NCI-H2081 treated with DMSO at 0.1 percent for 48 hours (cell line): ENCODE measurements around the gene HOXA4.

Experiments used
- DNase-seq: peaks from one replicate; lab custom pipeline; 2025; lab: John Stamatoyannopoulos, UW

The HOXA4 gene

GRCh38 chr7:27132214-27132613, 1.7 kb upstream of the HOXA4 start:
- no peak for DNase-seq

DNA sequence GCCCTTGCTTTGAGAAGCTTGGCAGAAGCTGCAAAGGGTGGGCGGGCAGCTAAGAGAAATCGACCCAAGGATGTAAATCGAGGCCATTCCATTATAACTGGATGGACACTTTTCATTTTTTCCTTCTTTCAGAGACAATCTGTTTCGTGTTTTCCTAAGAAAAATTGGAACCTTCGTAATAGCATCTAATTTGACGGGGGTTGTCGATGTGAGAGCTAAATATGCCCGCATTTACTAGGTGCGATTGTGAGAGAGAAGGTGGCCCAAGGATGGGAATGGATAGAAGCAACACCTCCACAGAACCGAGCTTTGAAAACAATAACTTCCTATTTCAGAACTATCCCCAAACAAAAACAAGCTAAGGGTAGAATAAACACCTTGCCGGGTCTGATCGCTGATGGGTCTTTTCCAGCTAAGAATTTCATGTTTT, 848 bp upstream of the HOXA4 start:
- DNase-seq, result no peak

GRCh38 chr7:27129729-27130539, 623 bp downstream of the HOXA4 start:
- no peak for DNase-seq

DNA sequence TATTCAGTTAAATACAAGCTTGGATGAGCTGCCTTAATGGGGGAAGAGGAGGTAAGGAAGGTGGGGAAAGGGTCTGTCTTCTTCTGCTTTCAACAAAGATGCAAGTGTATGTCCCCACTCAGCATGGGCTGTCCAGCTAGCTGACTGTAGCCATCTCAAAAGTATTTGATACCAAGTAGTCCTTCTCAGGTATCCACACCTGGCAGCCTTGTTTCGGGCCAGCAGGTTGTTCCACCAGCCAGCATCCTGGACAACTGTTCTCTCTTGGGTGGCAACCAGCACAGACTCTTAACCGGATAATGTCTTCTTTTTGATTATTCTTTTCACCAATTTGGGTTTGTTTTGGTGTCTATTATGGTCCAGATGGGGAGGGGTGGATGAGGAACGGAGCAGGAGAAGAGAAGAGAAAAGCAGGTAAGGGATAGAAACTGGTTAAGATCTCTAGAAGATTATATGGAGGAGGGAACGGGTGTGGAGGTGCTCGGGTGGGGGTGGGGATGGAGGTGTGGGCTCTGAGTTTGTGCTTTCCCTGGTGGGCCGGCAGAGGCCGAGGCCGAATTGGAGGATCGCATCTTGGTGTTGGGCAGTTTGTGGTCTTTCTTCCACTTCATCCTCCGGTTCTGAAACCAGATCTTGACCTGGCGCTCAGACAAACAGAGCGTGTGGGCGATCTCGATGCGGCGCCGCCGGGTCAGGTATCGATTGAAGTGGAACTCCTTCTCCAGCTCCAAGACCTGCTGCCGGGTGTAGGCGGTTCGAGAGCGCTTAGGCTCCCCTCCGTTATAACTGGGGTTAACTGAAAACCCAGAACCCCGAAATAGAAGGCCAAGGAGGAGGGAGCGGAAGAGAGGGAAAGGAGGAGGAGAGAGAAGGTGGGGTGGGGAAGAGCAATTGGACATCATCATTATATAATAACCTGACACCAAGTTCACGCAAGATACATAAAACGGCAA, 1.5 kb downstream of the HOXA4 start:
- no peak for DNase-seq

DNA sequence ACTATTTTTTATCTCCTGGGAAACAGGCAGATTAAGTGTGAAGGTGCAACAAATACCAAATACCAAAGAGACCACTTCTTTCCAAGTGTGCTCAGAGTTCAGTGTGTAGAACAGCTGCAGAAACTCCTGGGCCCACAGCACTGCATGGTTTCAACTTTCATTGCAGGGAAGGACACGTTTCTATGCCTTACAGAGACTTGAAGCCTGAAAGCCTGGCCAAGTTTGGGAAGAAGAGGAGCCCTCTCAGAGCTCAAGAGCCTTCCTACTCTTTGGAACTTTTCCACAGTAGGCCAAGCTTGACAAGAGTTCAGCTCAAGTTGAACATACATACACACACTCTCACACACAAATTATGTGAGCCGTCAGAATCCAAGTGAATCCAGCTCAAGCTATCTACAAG, 2.5 kb downstream of the HOXA4 start:
- no peak for DNase-seq

GRCh38 chr7:27126596-27127327, 3.8 kb downstream of the HOXA4 start:
- no peak for DNase-seq

DNA sequence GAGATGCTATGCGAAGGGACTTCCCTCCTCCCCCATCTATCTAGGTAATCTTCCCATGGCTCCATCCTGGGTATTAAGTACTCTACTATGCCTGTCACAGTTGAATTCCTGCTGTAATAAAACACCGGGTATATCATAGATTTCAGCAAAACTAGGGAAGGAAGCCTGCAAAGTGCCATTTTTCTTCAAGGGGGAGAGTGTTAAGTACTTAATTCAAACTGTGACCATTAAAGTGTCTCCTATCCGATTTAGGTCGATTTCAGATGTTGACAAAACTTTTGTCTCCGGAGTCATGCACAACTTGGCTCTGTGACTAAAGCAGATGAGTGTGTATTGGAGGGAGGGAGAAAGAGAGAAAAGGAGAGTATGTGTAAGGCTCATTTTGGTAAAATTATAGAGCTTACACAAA, 4.6 kb downstream of the HOXA4 start:
- DNase-seq, result no peak

GRCh38 chr7:27124902-27125689, 5.5 kb downstream of the HOXA4 start:
- DNase-seq, result no peak

DNA sequence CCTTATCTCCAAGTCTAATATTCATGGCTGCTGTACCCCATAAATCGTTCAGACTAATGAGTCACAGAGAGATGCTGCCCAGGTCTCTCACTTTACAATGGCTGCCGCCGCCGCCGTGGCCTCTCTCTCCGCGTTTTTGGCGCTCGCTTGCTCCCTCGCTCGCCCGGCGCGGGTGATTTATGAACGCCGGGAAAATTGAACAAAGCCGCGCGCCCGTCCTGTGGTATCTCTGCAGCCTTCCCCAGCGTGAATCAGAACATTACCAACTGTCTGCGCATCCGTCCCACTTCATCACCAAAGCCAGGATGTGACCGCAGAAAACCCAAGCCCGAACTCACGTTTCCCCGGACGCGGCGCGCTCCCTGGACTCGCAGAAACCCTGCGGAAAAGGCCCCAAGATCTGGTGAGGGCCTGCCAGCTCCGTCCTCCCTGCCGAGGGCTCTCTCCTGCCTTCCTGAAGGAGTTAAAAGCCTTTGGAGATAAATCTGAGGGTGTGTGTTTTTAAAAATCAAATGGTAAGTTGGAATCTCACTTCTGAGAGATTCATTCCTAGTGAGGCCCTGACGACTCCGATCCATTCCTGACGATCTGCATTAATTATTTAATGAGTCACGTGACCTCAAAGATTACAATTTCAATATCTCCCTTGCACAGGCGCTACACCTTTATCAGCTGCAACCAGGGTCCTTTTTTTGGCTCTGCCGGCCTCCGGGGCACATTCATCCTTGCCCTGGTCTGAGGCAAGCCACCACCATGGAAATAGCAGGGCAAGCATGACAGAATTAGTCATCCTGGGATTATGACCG, 6.3 kb downstream of the HOXA4 start:
- no peak for DNase-seq

- no peak for DNase-seq
These were observed 7.0 kb downstream of the HOXA4 start for GRCh38 chr7:27123477-27124053.

DNA sequence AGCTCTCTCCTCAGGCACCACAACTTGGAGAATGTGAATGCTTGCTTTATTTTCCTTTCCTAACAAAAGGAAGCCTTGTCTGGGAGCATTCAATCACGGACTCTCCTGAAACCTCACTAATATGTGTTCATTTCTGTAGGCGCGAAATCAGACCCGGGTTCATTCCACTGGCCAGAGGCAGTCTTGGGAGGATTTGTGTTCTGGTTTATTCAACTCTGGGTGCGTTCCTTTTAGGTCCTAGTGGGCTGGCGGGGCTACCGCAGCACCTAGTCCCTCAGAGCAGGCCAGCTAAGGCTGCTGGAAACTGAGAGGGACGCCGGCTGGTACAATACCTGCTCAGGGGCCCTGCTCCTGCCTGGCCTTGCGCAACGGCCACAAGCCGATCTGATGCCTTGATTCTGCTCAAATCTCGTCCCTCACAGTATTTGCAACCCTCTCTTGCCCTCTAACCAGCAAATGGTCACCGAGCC, 7.5 kb downstream of the HOXA4 start:
- DNase-seq, result no peak

DNA sequence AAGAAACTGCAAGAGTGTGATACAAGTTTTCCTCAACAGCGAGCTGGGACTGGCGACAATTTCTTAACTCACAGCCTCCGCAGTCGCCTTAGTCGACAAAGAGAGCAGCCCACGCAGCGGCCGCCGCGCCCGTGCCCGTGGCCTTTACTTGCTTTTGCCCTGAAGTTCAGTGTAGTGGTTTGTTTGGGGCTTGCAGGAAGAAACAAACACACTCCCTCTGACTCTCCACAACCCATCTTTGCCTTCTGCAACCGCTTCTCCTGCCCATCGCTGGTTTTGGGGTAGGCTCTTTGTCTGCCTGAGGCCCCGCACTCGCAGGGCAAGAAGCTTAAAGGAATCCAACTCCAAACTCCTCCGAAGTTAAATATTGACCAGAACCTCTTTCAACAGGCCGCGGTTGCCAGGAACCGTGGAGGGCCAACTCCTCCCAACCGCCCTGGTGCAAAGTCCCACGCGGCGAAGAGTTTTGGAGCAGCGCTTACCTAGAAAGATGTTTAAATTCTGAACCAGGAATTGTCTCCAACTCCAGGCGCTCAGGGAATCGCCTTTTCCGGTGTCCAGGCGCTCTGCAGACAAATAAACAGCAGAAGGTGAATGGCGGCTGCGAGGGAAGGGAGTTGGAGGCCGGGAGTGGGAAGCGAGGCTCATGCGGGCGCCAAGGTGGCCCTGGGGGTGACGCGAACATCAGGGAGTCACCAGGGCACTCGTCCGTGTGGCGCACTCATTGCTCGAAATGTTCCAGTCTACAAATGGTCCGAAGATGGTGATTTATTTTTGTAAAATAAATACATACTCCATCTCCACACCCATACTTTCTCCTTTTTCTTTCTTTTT, 8.3 kb downstream of the HOXA4 start:
- no peak for DNase-seq

DNA sequence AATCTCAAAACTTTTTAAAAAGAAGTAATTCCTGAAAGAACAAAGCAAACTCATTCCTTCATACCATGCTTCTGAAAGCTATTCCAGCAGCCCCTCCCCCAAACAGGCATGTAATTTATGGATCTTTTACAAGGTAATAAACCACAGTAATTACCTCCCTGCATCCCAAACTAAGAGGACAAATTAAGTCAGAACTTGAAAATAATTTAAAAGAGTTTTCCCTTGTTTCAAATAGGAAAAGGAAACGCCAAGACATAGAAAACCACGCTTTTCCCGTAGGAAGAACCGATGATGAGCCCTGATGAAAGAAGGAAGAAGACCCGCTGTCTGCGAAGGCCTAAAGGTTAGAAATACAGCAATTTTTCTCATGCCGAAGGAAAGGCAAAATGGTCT, 8.9 kb downstream of the HOXA4 start:
- no peak for DNase-seq

GRCh38 chr7:27119412-27119911, 11.1 kb downstream of the HOXA4 start:
- DNase-seq, result no peak

- DNase-seq, result no peak
These were observed 12.0 kb downstream of the HOXA4 start for GRCh38 chr7:27118580-27118979.

DNA sequence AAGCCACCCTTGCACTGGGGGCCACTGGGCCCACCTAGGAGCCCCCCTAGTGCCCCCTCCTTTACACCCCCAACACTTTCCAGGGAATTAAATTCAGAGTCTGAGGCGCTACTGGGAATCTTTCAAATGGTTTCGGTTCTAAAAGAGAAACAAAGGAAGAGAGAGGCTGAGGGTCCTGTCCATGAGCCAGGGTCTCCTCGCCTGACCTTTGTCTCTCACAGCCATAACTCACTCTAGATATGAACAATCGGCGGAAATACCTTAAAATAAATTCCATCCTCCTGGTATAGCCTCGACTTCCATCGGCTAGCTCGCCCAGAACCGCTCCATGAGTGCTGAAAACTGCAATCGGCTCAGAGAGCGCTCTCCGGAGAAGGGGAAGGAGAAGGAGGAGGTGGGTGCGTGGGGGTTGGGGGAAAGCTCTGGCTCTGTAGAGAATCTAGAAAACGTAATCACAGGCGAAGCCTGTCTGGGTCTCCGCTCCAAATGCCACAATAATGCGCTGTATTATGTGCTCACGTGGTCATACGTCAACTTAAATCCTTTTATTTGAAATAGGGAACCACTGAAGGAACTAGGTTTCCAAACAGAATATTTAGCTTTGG, 12.6 kb downstream of the HOXA4 start:
- no peak for DNase-seq

DNA sequence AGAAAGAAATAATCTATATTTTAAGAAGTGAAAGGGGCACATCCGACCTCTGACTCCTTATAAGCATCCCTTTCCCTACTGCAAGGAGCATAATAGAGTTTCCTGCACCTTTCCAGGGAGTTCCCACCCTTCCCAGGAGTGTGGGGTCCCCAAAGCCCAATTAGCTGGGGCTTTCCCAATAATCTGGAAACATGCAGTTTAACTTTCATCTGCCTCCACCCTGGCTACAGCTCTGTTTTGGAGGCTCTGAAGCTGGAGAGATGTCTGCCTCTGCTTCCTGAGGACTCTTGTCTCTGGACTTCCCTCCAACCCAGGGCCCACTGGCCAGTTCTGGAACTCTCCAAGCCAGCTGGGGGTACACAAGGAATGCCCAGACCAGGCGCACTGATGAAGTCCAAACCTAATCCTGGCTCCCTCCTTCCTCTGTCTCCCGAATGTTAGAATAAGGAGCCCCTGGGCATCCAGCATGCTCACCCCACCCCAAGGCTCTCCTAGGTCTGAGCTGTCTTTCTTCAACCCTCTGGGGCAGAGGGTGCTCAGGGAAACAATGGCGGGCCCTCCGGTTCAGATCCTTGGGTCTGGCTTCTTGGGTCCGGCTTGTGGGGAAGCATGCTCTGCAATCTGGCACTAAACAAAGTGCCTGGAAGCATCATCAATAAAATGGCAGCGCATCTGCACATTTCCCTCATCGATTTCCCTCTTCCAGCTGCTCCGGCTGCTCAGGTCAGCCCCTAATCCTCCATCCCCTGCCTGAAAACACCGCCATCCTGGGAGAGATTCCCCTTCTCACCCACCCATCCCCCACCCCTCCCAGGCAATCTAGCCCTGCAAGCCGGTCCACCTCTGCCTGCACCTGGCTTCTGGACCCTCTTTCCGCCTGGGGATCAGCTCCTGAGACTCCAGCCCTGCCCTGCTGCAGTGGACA, 13.3 kb downstream of the HOXA4 start:
- DNase-seq, result no peak
